Measurements from ENCODE around the gene SUFU.
A peak's percentile ranks its signal among the peaks of the same experiment; 100 is the strongest.

GRCh38 chr10:102645388-102645740, 141.6 kb downstream of the SUFU start:
- TF ChIP-seq POLR2A (IDR thresholded peaks at IDR 0.05; ENCODE audit: low read depth, low read length) (peak; percentile 29; the same call in 1 of the 2 replicates), POLR2AphosphoS5 (IDR thresholded peaks at IDR 0.05; ENCODE audit: low read depth, low read length) (no peak), TAF1 (IDR thresholded peaks at IDR 0.05; ENCODE audit: borderline replicate concordance, low read depth, low read length) (no peak)
